PC-3 (cell line): ENCODE data around the gene ENAH.

Experiments used
- EZH2 ChIP-seq: fragments of 300-600 bp; sonication (generic); IDR thresholded peaks from one replicate; pipeline ENCODE4 v1.6.1; 2017; ENCODE audit warnings: antibody characterized with exemption, mild to moderate bottlenecking, low read length; ENCODE audit not compliant: unreplicated experiment
- EZH2phosphoT487 ChIP-seq: fragments of 300-600 bp; sonication (generic); IDR thresholded peaks from 2 replicates; pipeline ENCODE4 v1.6.1; 2018; ENCODE audit warnings: mild to moderate bottlenecking, antibody characterized with exemption, low read length, borderline replicate concordance
- TF ChIP-seq, protein P1 (sequence below): fragments of 300-600 bp; sonication (generic); conservative IDR thresholded peaks from 2 replicates; pipeline ENCODE4 v1.5.1; 2017; ENCODE audit warnings: antibody characterized with exemption, low read depth, mild to moderate bottlenecking, low read length

DNA sequence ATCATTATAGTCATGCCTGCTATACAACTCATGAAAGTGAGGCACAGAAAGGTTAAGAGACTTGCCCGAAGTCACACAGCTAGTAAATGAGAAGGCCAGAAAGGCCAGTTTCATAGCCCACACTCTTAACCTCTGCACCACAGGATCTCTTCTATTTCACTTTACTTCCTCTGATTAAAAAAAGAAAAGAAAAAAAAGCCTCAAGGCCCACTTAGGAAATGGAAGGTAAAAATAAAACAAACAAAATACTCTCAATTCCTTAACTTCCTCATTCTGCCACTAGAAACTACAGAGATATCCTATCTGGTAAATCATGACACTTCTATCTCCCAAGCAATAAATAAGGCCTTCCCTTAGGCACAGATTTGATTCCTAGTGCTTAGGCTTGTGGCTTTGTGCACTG lies 7.6 kb upstream of the ENAH start:
- TF ChIP-seq, protein P1, sequence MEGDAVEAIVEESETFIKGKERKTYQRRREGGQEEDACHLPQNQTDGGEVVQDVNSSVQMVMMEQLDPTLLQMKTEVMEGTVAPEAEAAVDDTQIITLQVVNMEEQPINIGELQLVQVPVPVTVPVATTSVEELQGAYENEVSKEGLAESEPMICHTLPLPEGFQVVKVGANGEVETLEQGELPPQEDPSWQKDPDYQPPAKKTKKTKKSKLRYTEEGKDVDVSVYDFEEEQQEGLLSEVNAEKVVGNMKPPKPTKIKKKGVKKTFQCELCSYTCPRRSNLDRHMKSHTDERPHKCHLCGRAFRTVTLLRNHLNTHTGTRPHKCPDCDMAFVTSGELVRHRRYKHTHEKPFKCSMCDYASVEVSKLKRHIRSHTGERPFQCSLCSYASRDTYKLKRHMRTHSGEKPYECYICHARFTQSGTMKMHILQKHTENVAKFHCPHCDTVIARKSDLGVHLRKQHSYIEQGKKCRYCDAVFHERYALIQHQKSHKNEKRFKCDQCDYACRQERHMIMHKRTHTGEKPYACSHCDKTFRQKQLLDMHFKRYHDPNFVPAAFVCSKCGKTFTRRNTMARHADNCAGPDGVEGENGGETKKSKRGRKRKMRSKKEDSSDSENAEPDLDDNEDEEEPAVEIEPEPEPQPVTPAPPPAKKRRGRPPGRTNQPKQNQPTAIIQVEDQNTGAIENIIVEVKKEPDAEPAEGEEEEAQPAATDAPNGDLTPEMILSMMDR: no peak
- TF ChIP-seq EZH2phosphoT487 (no peak), EZH2 (no peak)
